Measurements from ENCODE around the gene BCL7A. TPM values are rescaled to one million over a fixed set of nuclear protein-coding genes. Genes with fewer than 3 reads are reported as not detected.

BCL7A gene
- total and polyA plus RNA-seq, 2 of the 8 experiments (the other 6 are each of a cell fraction or from before 2014, with no cell fraction given) = 11.9 to 12.7 TPM

GRCh38 chr12:122094137-122094734 is 72.6 kb downstream of the BCL7A start (continued):
- no peak for TF ChIP-seq CHD7 (IDR thresholded peaks at IDR 0.05; ENCODE audit: insufficient replicate concordance, low read length)
- TF ChIP-seq CBX5 (IDR thresholded peaks at IDR 0.05; ENCODE audit: low read depth, low read length) = no peak
- TF ChIP-seq ATF3 (IDR thresholded peaks at IDR 0.05; ENCODE audit: insufficient read depth, low read depth, low read length) = no peak
- TF ChIP-seq ASH2L (IDR thresholded peaks at IDR 0.05; ENCODE audit: low read length) = no peak
